NOMO-1 treated with DMSO at 0.1 percent for 48 hours (cell line): ENCODE results near the gene ATG9A.
"Not testable (repeated sequence)": the region's sequence is repeated elsewhere in the genome, so short reads cannot be mapped to it uniquely, and the experiment has no call there.

Source experiments
- DNase-seq: peaks from one replicate; lab custom pipeline; 2025; ENCODE audit not compliant: unreplicated experiment; lab: John Stamatoyannopoulos, UW

ATG9A gene, protein sequence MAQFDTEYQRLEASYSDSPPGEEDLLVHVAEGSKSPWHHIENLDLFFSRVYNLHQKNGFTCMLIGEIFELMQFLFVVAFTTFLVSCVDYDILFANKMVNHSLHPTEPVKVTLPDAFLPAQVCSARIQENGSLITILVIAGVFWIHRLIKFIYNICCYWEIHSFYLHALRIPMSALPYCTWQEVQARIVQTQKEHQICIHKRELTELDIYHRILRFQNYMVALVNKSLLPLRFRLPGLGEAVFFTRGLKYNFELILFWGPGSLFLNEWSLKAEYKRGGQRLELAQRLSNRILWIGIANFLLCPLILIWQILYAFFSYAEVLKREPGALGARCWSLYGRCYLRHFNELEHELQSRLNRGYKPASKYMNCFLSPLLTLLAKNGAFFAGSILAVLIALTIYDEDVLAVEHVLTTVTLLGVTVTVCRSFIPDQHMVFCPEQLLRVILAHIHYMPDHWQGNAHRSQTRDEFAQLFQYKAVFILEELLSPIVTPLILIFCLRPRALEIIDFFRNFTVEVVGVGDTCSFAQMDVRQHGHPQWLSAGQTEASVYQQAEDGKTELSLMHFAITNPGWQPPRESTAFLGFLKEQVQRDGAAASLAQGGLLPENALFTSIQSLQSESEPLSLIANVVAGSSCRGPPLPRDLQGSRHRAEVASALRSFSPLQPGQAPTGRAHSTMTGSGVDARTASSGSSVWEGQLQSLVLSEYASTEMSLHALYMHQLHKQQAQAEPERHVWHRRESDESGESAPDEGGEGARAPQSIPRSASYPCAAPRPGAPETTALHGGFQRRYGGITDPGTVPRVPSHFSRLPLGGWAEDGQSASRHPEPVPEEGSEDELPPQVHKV

DNA sequence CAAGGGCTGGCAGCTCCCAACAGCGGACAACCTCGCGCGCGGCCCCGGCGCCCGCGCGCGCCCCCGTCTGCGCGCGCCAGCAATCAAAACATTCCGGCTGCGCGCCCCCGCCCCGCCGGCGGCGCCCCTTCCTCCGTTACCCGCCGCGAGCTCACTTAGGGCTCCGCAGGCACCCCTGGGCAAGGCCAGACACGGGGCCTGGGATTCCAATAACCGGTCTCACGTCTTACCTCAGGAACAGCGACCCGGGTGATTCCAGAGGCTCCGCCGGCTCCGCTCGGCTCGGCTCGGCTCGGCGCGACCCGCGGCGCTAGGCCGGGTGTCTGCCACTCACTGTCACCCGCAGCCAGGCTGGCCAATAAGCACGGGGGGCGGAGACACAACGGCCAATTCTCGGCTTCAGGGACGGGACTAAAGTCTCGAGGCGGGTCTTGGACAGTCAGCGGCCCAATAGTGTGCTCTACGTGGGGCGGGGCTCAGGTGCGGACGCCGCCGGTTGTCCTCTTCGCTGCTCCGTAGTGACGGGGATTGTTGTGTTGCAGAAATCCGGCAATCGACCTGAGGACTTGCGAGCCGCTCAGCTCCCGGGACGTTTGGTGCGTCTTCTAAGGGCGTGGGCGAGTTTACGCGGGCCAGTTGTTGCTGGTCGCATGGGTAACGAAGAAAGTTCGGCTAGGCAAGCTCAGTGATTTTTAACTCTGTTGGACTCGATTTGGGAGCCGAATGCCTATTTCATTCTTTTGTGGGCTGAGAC lies at the start of gene ATG9A, which contains the start of gene ANKZF1:
ATG9A (minus strand) TSS at position 332 of the 754 bp plus-strand sequence. CDS start 1,612 bp downstream, outside the sequence.
ANKZF1 (plus strand) TSS at position 502 of the 754 bp plus-strand sequence. CDS start 452 bp downstream, outside the sequence.
- peak; percentile 99 for DNase-seq

DNA sequence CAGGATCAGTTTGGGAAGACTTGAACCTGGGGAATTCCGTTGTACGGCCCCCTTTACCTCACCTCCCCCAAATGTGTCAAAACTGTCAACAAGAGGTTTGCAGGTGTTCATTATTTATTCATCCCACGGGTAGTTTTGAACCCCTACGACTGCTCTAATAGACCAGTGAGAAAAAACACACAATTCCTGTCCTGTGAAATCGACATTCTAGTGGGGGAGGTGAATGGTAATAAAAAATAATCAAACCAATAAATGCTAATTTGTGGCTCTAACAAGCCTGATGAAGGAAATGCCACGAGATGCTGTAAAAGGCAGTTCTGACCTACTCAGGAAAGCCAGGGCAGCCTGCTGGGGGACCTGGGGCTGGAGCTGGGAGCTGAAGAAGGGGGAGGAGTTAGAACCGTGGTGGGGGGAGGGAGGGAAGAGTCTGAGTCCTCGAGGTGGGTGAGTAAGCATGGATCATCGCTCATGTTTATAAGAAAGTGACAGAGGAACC lies 49.3 kb upstream of the ATG9A start:
- no peak for DNase-seq

DNA sequence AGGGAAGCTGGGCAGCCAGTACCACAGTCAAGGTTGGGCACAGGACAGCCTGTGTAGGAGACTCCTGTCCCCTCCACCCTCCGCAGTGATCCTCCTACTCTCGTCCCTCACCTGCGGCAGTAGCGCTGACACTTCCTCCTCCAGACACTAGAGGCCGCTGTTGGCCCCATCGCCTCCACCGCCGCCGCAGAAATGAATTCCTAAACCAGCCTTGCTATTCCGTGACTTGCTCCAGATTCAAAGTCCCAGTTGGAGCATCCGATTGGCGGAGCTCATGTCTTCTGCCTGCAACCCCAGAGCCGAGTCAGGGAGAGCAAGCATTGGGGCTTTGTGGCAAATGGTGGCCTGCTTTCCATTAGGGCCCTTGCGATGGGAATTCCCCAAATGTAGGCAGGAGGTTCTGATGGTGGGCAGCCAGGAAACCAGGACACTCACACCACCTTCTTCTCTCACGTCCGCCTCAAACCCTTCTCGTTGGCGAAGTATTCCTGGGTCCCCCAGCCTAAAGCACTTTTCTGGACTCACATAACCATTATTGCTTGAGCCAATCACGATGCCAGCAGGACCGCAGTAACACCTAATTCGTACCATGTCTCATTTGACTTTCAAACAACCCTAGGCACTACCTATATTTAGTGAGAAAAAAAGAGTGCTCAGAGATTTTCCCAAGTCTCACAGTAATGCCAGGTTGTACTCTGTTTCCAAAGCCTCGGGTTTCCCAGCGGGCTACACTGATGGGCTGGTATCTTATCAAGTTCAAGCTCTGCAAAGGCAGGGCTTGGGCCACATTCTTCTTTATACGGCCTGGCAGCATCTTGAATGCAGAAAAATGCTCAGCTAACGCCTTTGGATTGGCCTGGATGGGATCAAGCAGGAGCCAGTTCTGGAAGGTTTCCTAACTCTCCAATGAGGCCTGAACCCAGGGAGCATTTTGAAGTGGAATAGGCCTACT lies 48.5 kb upstream of the ATG9A start:
- DNase-seq: peak; percentile 46

DNA sequence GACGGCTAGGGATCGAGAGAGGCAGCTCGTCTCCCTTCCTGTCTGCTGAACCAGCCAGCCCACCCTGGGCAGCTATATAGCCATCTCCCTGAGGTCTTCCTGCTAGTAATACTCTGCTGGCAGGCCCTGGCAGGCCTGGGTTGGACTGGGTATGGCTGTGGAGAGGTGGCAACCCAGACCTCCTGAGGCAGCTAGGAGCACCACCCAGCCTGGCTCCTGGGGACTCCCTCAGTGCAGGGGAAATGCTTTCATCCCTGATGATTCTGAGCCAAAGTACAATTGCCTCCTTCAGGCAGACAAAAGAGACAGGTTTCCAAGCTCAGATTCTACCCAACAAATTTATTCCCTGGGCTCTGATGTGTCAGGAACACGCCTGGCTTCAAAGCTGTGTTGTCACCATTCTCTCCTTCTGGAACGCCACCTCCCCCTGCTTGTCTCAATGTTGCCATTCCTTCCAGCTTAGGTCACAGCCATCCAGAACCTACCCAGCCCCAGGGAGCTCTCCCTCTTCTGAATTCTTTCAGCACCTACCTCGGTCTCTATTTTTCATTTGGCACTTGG lies 45.0 kb upstream of the ATG9A start:
- no peak for DNase-seq

DNA sequence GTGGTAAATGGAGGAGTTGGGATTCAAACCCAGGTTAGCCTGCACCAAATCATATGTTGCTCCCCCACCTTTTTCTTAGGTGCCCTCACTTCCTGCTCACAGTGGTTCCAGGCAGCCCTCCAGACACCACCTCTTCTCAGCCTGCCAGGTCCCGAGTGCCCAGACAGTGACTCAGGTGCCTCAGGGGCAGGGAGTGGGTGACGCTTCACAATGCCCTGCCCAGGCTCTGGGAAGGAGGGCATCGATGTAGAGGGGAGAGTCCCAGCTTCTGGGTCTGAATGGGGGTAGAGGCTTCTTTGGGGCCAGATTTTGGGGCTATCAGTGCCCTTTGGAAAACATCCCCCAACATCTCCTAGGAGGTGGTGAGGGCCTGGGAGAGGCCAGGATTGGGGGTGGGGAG lies 44.5 kb upstream of the ATG9A start:
- no peak for DNase-seq

DNA sequence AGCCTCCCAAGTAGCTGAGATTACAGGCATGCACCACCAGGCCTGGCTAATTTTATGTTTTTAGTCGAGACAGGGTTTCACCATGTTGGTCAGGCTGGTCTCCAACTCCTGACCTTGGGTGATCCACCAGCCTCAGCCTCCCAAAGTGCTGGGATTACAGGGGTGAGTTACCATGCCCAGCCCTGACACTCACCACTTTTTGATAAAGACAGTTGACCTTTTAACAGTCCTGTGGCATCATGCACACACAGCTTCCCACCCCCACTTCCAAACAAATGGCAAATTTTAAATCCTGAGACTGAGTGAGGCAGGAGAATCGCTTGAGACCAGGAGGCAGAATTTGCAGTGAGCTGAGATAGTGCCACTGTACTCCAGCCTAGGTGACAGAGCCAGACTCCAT lies 43.6 kb upstream of the ATG9A start:
- no peak for DNase-seq

DNA sequence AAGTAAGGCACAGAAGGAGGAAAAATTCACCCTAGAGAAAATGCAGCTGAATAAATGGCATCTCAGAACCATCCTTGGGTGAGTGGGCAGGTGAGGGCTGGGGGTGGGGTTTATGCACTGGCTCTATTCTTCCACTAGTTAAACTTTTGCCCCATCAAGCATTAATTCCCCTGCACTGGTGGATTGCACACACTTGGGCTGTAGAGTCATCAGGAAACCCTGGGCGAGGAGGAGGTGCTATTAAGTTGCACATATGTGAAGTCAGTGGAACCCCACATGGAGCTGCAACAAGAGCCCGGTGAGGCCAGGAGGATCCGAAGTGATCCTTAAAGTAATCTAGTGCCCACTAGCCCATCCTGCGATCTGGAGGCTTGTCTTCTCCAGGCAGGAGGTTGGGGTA lies 42.9 kb upstream of the ATG9A start:
- no peak for DNase-seq

DNA sequence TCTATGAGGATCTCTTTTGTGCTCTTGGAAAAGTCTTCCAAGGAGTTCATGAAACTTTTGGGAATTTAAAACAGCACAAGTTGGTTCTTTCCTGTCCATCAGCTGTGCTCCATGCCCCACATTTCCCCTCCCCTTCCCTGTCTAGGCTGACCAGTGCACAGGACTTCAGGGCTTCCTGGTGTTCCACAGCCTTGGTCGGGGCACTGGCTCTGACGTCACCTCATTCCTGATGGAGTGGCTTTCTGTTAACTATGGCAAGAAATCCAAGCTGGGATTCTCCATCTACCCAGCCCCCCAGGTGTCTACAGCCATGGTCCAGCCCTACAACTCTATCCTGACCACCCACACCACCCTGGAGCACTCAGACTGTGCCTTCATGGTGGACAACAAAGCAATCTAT lies 41.6 kb upstream of the ATG9A start:
- DNase-seq: no peak

DNA sequence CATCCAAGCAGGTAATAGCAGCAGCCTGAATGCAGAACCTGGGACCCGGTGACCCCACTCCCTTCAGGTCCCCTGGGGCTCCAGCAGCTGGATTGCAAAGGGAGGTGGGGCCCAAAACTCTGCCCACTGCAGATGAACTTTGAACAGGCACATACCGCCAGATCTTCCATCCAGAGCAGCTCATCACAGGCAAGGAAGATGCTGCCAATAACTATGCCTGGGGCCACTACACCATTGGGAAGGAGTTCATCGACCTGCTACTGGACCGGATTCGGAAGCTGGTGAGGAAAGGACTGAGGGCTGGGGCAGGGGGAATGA lies 40.6 kb upstream of the ATG9A start:
- DNase-seq: no peak

DNA sequence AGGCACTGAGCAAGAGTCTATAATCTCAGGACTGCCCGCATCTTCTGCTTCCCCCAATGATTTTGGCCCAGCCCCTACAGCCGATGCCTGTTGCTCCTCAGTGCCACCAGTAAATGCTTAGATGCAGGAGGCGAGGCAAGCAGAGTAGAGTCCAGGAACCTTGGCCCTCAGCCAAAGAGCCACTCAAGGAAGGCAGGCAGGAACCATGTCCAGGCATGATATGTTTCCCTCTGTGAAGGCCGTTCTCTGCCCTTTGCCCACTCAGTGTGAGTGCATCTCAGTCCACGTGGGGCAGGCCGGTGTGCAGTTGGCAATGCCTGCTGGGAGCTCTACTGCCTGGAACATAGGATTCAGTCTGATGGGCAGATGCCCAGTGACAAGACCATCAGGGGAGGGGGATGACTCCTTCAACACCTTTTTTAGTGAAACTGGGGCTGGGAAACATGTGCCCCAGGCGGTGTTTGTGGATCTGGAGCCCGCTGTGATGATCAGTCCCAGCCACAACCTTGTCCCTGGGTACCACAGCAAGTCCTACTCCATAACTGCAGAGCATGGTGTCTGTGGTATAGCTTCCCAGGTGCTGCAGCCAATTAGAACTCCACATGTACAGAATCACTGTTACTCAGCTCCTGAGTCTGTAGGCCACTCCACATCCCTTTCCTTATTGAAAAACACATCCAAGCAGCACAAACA lies 40.1 kb upstream of the ATG9A start:
- no peak for DNase-seq

DNA sequence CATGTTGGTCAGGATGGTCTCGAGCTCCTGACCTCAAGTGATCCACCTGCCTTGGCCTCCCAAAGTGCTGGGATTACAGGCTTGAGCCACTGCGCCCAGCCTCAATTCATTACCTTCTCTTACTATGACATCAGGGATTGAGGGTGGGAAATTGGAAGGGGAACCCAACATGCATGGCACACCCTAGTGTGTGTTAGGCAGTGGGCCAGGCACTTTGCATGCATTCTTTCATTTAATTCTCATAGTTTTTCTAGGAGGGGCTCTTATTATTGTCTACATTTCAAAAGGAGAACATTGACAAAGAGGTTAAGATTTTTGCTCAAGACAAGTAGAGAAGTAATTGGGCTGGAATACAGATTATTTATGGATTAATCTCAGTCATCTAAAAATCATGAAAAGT lies 38.9 kb upstream of the ATG9A start:
- DNase-seq: no peak

DNA sequence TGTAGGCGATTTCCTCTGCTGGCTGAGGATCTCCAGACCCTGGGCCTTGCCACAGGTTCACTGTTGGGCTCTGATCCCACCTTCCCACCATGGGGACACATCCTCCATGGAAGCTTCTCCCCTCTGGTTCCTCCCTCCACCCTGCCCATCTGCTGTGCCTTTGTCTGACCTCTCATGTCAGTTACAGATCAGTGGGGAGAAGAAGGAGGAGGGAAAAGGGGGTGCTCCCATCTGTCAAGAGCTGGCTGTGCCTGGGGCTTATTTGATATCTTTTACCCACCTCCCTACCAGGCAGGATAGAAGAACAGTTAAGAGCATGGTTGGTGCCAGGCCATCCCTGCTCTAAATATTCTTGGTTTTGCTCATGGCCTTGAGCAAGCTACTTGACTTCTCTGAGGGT lies 37.5 kb upstream of the ATG9A start:
- no peak for DNase-seq

DNA sequence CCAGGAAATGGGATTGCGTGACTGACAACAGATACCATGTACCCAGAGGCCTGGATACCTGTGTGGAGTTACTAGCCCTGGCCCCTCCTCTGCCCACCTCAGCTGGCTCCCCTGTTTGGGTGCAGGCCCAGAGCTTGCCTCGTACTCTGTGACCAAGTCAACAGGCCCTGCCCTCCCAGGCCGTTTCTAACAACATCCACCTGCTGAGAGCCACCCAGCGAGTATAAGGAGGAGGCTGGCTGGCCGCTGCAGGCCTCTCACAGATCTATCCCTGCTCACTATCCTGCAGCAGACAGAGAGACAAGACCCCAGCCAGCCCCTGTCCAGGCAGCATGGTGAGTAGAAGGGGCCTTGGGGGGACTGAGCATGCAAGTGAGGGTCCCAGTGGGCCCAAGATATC lies 36.8 kb upstream of the ATG9A start:
- DNase-seq: no peak

DNA sequence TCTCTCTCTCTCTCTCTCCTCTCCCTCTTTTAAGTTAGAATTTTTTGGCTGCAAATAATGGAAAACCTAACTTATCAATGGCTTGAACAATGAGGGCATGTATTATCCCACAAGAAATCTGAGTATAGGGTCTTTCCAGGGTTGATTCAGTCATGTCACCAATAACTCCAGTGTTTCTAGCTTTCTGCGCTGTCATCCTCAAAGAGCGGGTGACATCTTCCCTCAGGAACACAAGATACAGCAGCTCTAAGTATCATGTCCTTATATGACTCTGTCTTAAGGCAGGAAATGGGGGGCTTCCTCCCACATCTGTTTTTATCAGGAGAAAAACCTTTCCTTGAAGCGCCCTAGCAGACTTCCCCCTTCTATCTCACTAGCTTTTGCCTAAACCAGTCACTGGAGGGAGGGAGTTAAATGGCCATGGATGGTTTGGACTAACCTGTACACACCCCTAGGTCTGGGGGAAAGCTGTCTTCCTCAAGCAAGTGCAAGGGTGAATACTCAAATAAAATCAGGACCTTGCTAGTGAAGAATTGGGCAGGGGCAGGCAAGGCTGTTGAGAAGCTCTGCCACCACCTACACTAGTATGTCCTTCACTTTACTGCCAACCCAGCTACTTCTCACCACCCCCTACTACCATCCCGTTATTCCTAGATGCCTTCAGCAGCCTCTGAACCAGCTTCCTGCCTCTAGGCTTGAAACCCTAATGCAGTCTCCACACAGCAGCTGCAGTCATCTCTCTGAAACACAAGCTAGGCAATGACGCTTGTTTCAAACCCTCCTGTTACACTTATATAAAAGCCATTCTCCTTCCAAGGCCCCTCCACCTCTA lies 31.8 kb upstream of the ATG9A start:
- no peak for DNase-seq

DNA sequence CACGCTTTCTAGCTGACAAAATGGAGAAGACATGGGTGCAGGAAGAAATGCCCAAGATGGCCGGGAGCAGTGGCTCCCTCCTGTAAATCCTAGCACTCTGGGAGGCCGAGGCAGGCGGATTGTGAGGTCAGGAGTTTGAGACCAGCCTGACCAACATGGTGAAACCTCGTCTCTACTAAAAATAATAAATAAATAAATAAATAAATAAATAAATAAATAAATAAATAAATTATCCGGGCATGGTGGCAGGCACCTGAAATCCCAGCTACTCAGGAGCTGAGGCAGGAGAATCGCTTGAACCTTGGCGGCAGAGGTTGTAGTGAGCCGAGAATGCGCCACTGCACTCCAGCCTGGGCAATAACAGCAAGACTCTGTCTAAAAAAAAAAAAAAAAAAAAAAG lies 29.5 kb upstream of the ATG9A start:
- not testable (repeated sequence) for DNase-seq

DNA sequence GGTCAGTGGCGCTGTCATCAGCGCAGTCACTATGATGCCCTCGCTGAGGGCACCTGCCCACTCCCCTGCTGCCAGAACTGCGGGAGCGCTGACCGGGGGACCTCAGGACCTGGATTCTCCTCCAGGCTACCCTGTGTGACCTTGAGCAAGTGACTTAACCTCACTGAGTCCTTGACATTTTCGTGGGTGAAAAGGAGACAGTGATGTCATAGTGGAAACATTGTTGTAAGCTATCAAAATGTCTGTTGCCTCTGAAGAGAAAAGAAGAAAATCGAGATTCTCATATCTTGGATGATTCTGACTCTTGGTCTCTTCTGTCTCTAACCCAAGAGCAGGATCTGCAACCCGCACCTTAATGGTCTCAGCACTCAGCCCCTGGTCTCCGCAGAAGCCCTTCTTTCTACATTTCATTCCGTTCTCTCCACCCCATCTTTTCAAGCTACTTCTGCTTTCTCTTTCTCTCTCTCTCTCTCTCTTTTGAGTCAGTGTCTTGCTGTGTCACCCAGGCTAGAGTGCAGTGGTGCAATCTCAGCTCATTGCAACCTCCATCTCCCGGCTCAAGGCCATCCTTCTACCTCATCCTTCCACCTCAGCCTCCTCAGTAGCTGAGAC lies 25.3 kb upstream of the ATG9A start:
- peak; percentile 88 for DNase-seq

DNA sequence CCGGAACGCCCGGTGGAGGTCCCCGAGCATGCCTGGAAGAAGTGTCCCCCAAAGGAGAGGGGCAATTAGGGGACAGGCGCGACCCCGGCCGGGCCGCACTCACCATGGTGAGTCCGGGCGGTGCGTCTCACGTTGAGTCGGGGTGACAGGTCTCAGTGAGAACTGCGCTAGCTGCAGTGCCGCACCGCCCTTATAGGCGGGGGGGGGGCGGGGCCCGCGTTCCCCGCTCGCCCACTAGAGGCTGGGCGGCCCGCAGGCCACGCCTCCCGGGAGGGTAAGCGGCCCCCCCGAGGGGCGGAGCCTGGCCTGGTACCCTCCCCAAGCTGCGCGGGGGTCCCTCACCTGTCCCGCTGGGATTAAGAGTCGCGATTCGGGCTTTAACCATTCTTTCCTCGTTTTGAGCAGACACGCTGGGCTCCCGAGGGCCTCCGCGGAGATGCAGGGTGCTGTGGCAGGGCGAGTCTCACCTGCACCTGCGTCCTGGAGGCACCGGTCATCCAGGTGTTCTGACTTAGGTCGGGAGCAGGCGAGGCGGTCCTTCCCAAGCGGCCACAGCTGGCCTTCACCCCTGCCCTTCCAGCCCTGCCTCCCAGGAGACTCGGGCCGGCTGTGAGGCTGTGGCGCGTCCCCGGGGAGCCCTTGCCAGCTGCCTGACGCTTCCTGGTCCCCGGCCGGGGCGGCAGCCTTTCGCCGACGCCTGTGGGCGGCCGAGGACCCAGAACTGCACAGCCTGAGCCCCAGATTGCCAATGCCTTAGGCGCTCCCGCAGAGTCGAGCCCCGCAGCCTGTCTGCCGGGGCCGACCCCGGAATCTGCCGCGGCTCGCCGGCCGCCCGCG lies 24.5 kb upstream of the ATG9A start, which contains the start of gene TUBA4A:
TUBA4A (minus strand) TSS at position 166 of the 837 bp plus-strand sequence; CDS start at position 106, 60 bp downstream.
- DNase-seq: peak; percentile 66
